ENCODE results near the gene LEP.
"Not testable (repeated sequence)": the region's sequence is repeated elsewhere in the genome, so short reads cannot be mapped to it uniquely, and the experiment has no call there.

LEP gene

DNA sequence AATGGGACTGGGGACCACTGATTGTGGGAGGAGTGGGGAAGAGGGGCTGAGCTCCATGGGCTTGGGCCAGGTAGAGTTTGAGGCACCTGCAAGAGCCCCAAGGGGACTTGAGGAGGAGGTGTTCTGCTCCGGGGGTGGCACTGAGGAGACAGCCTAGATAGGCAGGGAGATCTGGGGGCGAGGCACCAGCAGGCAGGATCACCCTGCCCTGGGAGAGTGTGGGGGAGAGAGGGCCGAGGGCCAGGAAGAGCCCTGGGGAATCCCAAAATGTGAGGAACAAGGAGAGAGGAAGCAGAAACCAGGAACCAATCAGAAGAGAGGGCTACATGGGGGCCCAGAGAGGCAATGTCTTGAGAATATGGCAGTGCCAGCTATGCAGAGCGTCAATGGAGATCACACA, 34.6 kb downstream of the LEP start:
- no peak for DNase-seq

GRCh38 chr7:128278366-128278765, 37.3 kb downstream of the LEP start:
- no peak for DNase-seq

- DNase-seq, result no peak
Measured at GRCh38 chr7:128279124-128279713, 38.1 kb downstream of the LEP start.

DNA sequence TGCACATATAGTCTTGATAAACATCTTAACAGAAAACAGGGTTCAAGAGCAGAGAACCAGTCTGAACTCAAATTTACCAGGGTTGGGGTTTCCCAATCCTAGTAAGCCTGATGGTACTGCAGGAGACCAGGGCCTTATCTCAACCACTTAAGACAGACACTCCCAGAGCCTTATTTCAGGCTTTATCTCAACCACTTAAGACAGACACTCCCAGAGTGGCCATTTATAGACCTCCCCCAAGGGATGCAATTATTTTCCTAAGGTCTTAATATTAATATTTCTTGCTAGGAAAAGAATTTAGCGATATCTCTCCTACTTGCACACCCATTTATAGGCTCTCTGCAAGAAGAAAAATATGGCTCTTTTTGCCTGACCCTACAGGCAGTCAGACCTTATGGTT, 39.4 kb downstream of the LEP start:
- DNase-seq, result not testable (repeated sequence)

DNA sequence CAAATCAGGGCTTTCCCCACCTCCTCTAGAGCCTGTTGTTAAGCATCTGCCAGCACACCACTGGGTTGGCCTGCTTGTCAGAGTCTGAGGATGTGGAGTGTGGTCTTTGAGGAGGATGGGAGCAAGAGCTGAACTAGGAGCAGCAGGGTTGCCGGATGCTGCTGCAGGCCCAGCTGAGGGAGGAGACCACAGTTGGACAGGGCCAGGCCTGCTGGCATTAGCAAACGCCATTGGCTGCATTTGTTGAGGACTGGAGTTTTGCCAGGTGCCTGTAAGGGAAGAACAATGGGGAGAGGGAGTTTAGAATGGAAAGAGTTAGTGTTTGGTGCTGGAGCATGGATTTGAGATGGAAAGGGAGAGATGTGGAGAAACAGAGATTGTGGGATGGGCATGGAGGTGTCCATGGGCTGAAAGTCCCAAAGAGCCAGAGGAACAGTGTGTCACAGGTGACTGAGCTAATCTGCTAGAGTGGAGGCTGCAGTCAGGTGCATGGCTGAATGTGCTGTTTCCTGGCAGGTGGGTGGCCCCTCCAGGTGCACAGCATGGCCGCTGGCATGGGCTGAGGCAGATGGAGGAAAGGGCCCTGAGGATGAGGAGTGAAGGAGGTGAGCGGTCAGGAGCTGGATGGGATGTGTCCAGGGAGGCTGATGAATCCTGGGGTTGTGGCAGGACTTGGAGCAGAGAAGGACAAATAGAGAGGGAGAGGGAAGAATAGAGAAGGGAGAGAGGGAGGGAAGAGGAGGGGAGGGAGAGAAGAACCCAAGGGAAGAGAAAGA, 40.7 kb downstream of the LEP start:
- no peak for DNase-seq

- DNase-seq, result no peak
Measured at GRCh38 chr7:128284102-128284501, 43.0 kb downstream of the LEP start.

DNA sequence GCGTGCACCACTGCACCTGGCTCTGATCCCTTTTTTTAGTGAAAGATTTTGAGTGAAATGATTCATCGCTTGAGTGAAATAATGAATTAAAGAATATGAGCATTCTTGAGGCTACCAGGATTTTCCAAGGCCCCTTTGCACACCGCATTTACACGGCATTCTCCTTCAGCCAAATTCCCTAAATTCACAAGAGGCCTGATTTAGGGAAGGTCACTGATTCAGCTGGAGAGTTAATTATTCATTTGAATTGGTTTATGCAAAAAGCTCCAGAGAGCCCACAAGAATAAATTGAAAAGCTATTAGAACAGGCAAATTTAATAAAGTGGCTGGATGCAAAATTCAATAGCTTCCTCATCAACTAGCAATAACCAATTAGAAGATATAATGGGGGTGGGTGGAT, 46.5 kb downstream of the LEP start:
- DNase-seq, result no peak

- DNase-seq, result not testable (repeated sequence)
Measured at GRCh38 chr7:128298004-128298403, 56.9 kb downstream of the LEP start.

DNA sequence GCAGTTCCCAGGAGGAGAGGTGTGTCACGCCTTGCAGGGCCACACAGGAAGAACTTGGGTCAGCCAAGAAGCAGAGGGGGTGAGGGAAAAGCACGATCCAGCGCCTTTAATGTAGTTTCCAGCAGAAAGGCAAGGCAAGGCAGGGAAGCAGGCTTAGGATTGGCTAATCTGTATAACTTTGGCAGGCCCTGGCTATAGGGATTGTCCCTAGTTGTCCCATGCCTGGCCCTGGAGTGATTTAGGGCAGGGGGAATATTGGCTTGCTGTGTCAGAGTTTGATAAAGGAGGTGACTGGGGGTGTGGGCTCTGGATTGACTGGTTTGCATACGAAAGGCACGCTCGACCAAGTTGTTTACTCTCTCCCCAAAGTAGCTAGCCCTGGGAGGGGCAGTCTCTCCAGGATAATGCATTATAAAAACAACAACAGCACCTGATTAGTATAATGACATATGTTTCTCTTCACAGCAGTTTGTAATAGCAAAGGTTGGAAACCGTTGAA, 58.1 kb downstream of the LEP start:
- DNase-seq, result no peak

DNA sequence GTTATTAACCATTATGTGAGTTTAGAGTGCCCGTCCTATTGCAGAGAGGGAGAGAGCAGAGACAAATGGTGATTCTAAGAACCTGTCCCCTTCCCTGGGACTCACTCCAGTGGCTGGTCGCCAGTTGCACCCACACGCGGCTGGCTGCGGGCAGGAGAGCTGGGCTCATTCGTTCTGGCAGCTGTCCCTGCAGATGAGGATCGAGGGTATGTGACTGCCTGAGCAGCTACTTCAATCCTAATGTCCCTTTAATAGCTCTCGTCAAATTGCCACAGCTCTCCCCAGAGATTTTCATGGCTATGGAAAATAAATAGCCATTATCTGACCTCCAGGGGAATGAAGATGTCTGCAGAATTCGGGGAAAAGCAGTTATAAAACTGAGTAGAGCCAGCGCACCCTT, 61.1 kb downstream of the LEP start:
- no peak for DNase-seq

DNA sequence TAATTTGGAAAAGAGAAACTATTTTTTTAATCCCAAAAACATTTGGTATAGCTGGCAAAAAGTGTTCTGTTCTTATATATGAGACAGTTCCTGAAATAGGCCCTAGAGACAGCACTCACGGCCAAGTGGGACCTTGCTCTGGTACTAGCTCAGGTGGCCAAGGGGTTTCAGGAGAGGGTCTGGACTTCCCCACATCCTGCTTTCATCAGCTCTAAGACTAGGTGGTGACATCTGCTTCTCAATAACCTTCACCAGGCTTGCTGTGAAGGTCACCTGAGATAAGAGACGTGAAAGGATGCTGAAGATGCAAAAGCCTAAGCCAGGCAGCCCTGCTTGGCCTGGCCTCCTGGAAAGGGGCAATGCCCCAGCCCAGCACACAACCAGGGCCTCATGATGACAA, 62.1 kb downstream of the LEP start:
- DNase-seq, result no peak

GRCh38 chr7:128303643-128304042, 62.6 kb downstream of the LEP start:
- DNase-seq, result no peak

GRCh38 chr7:128304212-128304611, 63.1 kb downstream of the LEP start:
- no peak for DNase-seq

GRCh38 chr7:128307061-128307460, 66.0 kb downstream of the LEP start:
- DNase-seq, result no peak

Data from femur (tissue), 1 donor.